GM12891 (cell line): ENCODE results near the gene TMTC2.

Experiments
- PAX5 ChIP-seq: IDR thresholded peaks from 2 replicates; pipeline ENCODE4 v1.6.1; 2011; ENCODE audit warnings: low read length, moderate library complexity, mild to moderate bottlenecking; ENCODE audit not compliant: insufficient read depth, severe bottlenecking
- POLR2A ChIP-seq: IDR thresholded peaks from 2 replicates; pipeline ENCODE4 v1.6.1; 2011; ENCODE audit warnings: low read depth, low read length, control low read depth
- POLR2AphosphoS5 ChIP-seq: IDR thresholded peaks from 2 replicates; pipeline ENCODE4 v1.6.1; 2011; ENCODE audit warnings: low read depth, low read length, control low read depth
- SPI1 ChIP-seq: IDR thresholded peaks from 2 replicates; pipeline ENCODE4 v1.6.1; 2011; ENCODE audit warnings: low read depth, low read length, control low read depth

- TF ChIP-seq SPI1 (no peak), POLR2A (no peak), POLR2AphosphoS5 (no peak), PAX5 (no peak)
Observed at GRCh38 chr12:83092129-83092528, 405.4 kb downstream of the TMTC2 start.
